Neural cell (in vitro differentiated cells): ENCODE results near the gene AP5B1. TPM values are rescaled to one million over a fixed set of nuclear protein-coding genes. Genes with fewer than 3 reads are reported as not detected.

Experiments
- H2AFZ ChIP-seq: fragments of 200-600, 300-800 bp; sonication (generic), shearing (Covaris generic); 2 replicates; pipeline ENCODE4 v1.6.0; 2014; ENCODE audit warnings: low read depth, mild to moderate bottlenecking, antibody characterized with exemption, low read length, moderate library complexity
- H3F3A ChIP-seq: fragments of 200-600 bp; shearing (Covaris generic); 2 replicates; pipeline ENCODE4 v1.6.1; 2016; ENCODE audit warnings: mild to moderate bottlenecking, moderate library complexity, mixed read lengths, antibody characterized with exemption, low read length; ENCODE audit not compliant: insufficient read depth, poor library complexity, severe bottlenecking
- H3K27ac ChIP-seq: fragments of 200-600, 300-800 bp; sonication (generic), shearing (Covaris generic); 2 replicates; pipeline ENCODE4 v1.5.1; 2014; ENCODE audit warnings: mild to moderate bottlenecking, low read length, moderate library complexity
- H3K27me3 ChIP-seq: fragments of 300-800, 200-600 bp; sonication (generic), shearing (Covaris generic); 2 replicates; pipeline ENCODE4 v1.6.0; 2014; ENCODE audit warnings: mild to moderate bottlenecking, low read depth, low read length, moderate library complexity; ENCODE audit not compliant: insufficient read depth
- H3K36me3 ChIP-seq: fragments of 300-800, 200-600 bp; sonication (generic), shearing (Covaris generic); 2 replicates; pipeline ENCODE4 v1.5.1; 2014; ENCODE audit warnings: mild to moderate bottlenecking, antibody characterized with exemption, low read length, moderate library complexity; ENCODE audit not compliant: insufficient read depth
- H3K4me2 ChIP-seq: fragments of 300-800, 200-600 bp; sonication (generic), shearing (Covaris generic); 2 replicates; pipeline ENCODE4 v1.6.0; 2014; ENCODE audit warnings: mild to moderate bottlenecking, low read length
- H3K4me3 ChIP-seq: fragments of 300-800, 200-600 bp; sonication (generic), shearing (Covaris generic); 2 replicates; pipeline ENCODE4 v1.5.1; 2014; ENCODE audit warnings: mild to moderate bottlenecking, low read length, moderate library complexity
- H3K79me2 ChIP-seq: fragments of 200-600 bp; shearing (Covaris generic); replicated peaks from 2 replicates; pipeline ENCODE4 v1.6.0; 2014; ENCODE audit warnings: mild to moderate bottlenecking, low read length, moderate library complexity; ENCODE audit not compliant: insufficient read depth
- H3K9ac ChIP-seq: fragments of 300-800, 200-600 bp; sonication (generic), shearing (Covaris generic); 2 replicates; pipeline ENCODE4 v1.6.1; 2016; ENCODE audit warnings: mild to moderate bottlenecking, low read length, mixed read lengths
- H3K9me2 ChIP-seq: fragments of 200-600 bp; shearing (Covaris generic); 2 replicates; pipeline ENCODE4 v1.6.1; 2016; ENCODE audit warnings: mild to moderate bottlenecking, low read length, mixed read lengths; ENCODE audit not compliant: insufficient read depth
- H3K9me3 ChIP-seq: fragments of 200-600, 300-800 bp; sonication (generic), shearing (Covaris generic); 2 replicates; pipeline ENCODE4 v1.6.1; 2016; ENCODE audit warnings: mild to moderate bottlenecking, mixed run types, low read length, moderate library complexity, mixed read lengths
- H4K20me1 ChIP-seq: fragments of 200-600 bp; shearing (Covaris generic); 2 replicates; pipeline ENCODE4 v1.6.1; 2016; ENCODE audit warnings: mild to moderate bottlenecking, mixed run types; ENCODE audit not compliant: insufficient read depth
- EP300 ChIP-seq: fragments of 450-650 bp; conservative IDR thresholded peaks from 2 replicates; pipeline ENCODE4 v1.6.1; 2014; ENCODE audit warnings: antibody characterized with exemption, mild to moderate bottlenecking, moderate library complexity; ENCODE audit not compliant: poor library complexity, severe bottlenecking
- EZH2 ChIP-seq: fragments of 200-600, 300-800 bp; shearing (Covaris generic), sonication (generic); IDR thresholded peaks from 2 replicates; pipeline ENCODE4 v1.6.1; 2014; ENCODE audit warnings: antibody characterized with exemption, low read length, borderline replicate concordance, mild to moderate bottlenecking; ENCODE audit not compliant: insufficient read depth, poor library complexity, severe bottlenecking
- MXI1 ChIP-seq: fragments of 450-650 bp; conservative IDR thresholded peaks from 2 replicates; pipeline ENCODE4 v1.6.1; 2014; ENCODE audit warnings: antibody characterized with exemption, mild to moderate bottlenecking; ENCODE audit not compliant: poor library complexity, severe bottlenecking
- POLR2AphosphoS5 ChIP-seq: IDR thresholded peaks from 2 replicates; pipeline ENCODE4 v1.6.1; 2012
- RAD21 ChIP-seq: fragments of 450-650 bp; conservative IDR thresholded peaks from 2 replicates; pipeline ENCODE4 v1.6.1; 2014; ENCODE audit warnings: antibody characterized with exemption, mild to moderate bottlenecking, moderate library complexity
- SMC3 ChIP-seq: fragments of 450-650 bp; conservative IDR thresholded peaks from 2 replicates; pipeline ENCODE4 v1.6.1; 2014; ENCODE audit warnings: antibody characterized with exemption, mild to moderate bottlenecking, moderate library complexity; ENCODE audit not compliant: poor library complexity
- TAF1 ChIP-seq: IDR thresholded peaks from 2 replicates; pipeline ENCODE4 v1.6.1; 2012; ENCODE audit warnings: low read depth
- polyA plus RNA-seq: library from polyadenylated mRNA; depleted of rRNA; stranded (reverse); fragments of >200 nt; gene quantifications from 2 replicates; pipeline ENCODE4 v1.2.3, GENCODE V29; 2014
- TF ChIP-seq, protein P1 (sequence below): fragments of 450-650 bp; IDR thresholded peaks from 2 replicates; pipeline ENCODE4 v1.5.1; 2014; ENCODE audit warnings: antibody characterized with exemption, mild to moderate bottlenecking, moderate library complexity; ENCODE audit not compliant: poor library complexity, severe bottlenecking
- TF ChIP-seq, protein P2 (sequence below): IDR thresholded peaks from 2 replicates; pipeline ENCODE4 v1.6.1; 2012; ENCODE audit warnings: borderline replicate concordance

AP5B1 gene
- polyA plus RNA-seq, 1 donor from 2014 or later = 0.52 TPM

DNA sequence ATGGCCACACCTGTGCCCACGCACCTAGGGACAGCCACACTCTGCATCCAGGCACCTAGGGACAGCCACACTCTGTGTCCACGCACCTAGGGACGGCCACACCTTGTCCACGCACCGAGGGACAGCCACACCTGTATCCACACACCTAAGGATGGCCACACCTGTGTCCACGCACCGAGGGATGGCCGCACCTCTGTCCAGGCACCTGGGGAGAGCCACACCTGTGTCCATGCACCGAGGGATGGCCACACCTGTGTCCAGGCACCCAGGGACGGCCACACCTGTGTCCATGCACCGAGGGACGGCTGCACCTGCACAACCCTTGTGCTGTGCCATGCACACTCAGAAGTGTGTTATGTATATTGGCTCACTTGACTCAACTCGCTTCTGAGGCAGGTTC is 16.9 kb upstream of the AP5B1 start:
- Histone ChIP-seq H3K27me3 (no peaks in the 10 kb centered on the region), H3K36me3 (no peaks in the 10 kb centered on the region)

DNA sequence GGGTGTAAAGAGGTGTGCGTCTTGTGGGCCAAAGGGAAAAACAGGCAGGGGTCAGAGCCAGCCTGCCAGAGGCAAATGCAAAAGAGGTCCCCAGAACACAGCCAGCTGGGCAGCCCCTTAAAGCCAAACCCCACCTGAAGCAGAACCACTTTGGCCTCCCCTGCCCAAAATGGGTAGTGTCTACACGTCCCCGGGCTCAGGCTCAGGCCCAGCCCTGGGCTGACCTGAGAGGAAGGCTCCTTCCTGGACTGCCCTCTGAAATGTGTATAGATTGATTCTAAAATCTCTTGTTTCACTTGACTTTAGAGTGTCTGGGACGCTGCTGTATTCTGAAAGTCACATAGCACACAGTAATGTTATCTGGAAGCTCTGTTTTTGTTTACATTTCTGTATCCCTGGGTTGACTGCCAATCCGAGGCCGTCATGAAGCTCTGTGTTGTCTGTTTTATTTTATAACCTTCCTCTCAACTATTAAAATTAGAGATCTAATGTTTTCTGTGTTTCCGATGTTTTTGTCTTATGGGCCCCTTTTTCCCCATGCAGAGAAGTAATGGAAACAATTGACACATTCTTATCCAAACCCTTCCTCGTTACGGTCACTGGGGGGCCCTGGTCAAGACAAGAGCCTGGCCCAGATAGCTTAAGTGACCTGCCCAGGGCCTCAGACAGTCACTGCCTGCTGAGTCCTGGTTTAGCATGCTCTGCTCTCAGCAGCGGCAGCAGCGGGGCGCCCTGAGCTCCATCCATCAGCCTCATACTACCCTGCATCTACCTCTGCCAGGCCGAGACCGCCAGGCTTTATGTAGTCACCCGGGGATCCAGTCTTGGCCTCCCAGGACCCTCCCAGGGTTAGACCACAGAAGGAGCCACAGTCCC is 16.2 kb upstream of the AP5B1 start:
- H4K20me1 ChIP-seq = no peaks in the 10 kb centered on the region
- TF ChIP-seq MXI1 (no peak), SMC3 (no peak), EZH2 (no peak), RAD21 (no peak), TAF1 (no peak)
- TF ChIP-seq, protein P1, sequence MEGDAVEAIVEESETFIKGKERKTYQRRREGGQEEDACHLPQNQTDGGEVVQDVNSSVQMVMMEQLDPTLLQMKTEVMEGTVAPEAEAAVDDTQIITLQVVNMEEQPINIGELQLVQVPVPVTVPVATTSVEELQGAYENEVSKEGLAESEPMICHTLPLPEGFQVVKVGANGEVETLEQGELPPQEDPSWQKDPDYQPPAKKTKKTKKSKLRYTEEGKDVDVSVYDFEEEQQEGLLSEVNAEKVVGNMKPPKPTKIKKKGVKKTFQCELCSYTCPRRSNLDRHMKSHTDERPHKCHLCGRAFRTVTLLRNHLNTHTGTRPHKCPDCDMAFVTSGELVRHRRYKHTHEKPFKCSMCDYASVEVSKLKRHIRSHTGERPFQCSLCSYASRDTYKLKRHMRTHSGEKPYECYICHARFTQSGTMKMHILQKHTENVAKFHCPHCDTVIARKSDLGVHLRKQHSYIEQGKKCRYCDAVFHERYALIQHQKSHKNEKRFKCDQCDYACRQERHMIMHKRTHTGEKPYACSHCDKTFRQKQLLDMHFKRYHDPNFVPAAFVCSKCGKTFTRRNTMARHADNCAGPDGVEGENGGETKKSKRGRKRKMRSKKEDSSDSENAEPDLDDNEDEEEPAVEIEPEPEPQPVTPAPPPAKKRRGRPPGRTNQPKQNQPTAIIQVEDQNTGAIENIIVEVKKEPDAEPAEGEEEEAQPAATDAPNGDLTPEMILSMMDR = no peak
- TF ChIP-seq, protein P2, sequence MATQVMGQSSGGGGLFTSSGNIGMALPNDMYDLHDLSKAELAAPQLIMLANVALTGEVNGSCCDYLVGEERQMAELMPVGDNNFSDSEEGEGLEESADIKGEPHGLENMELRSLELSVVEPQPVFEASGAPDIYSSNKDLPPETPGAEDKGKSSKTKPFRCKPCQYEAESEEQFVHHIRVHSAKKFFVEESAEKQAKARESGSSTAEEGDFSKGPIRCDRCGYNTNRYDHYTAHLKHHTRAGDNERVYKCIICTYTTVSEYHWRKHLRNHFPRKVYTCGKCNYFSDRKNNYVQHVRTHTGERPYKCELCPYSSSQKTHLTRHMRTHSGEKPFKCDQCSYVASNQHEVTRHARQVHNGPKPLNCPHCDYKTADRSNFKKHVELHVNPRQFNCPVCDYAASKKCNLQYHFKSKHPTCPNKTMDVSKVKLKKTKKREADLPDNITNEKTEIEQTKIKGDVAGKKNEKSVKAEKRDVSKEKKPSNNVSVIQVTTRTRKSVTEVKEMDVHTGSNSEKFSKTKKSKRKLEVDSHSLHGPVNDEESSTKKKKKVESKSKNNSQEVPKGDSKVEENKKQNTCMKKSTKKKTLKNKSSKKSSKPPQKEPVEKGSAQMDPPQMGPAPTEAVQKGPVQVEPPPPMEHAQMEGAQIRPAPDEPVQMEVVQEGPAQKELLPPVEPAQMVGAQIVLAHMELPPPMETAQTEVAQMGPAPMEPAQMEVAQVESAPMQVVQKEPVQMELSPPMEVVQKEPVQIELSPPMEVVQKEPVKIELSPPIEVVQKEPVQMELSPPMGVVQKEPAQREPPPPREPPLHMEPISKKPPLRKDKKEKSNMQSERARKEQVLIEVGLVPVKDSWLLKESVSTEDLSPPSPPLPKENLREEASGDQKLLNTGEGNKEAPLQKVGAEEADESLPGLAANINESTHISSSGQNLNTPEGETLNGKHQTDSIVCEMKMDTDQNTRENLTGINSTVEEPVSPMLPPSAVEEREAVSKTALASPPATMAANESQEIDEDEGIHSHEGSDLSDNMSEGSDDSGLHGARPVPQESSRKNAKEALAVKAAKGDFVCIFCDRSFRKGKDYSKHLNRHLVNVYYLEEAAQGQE = no peak
- no peak overlapping the region for H3K9ac ChIP-seq
- H3K9me3 ChIP-seq = no peaks in the 10 kb centered on the region
- no peaks in the 10 kb centered on the region for H3K27me3 ChIP-seq
- no peaks in the 10 kb centered on the region for H3K79me2 ChIP-seq
- no peaks in the 10 kb centered on the region for H3K9me2 ChIP-seq
- no peak overlapping the region for H3K27ac ChIP-seq
- H3K4me2 ChIP-seq = no peak overlapping the region
- H2AFZ ChIP-seq = no peak overlapping the region
- H3K36me3 ChIP-seq = no peaks in the 10 kb centered on the region
- H3F3A ChIP-seq = no peaks in the 10 kb centered on the region
- H3K4me3 ChIP-seq = no peak overlapping the region

More for the DNA sequence above, 16.9 kb upstream of the AP5B1 start:
- H3F3A ChIP-seq = no peaks in the 10 kb centered on the region
- no peaks in the 10 kb centered on the region for H3K79me2 ChIP-seq
- no peak overlapping the region for H3K27ac ChIP-seq
- H3K9me3 ChIP-seq = no peaks in the 10 kb centered on the region
- H3K9me2 ChIP-seq = no peaks in the 10 kb centered on the region
- no peak for TF ChIP-seq MXI1
- TF ChIP-seq, protein P1 = no peak
- no peak for TF ChIP-seq TAF1
- no peak for TF ChIP-seq EP300
- TF ChIP-seq SMC3 = no peak
- no peak for TF ChIP-seq RAD21
- TF ChIP-seq, protein P2 = no peak
- TF ChIP-seq EZH2 = no peak
- no peak for TF ChIP-seq POLR2AphosphoS5
- no peaks in the 10 kb centered on the region for H4K20me1 ChIP-seq
- no peak overlapping the region for H3K9ac ChIP-seq
- H3K4me3 ChIP-seq = no peak overlapping the region
- no peak overlapping the region for H3K4me2 ChIP-seq
- no peak overlapping the region for H2AFZ ChIP-seq
